HepG2 (cell line): ENCODE measurements around the gene ICAM5. TPM values are rescaled to one million over a fixed set of nuclear protein-coding genes. Genes with fewer than 3 reads are reported as not detected.

ENCODE experiments used
- ATF3 ChIP-seq: sonication (generic); formaldehyde crosslinking; IDR thresholded peaks from 2 replicates; pipeline ENCODE4 v1.4.0; 2020; ENCODE audit warnings: missing genetic modification reagents
- CENPT ChIP-seq: sonication (generic); formaldehyde crosslinking; IDR thresholded peaks from 2 replicates; pipeline ENCODE4 v1.8.0; 2022; ENCODE audit warnings: low read depth, mild to moderate bottlenecking, moderate library complexity, missing genetic modification reagents
- FOXK1 ChIP-seq: sonication (generic); formaldehyde crosslinking; IDR thresholded peaks from 2 replicates; pipeline ENCODE4 v1.4.0; 2020; ENCODE audit warnings: low read depth, missing genetic modification reagents, borderline replicate concordance
- NR0B2 ChIP-seq: sonication (generic); formaldehyde crosslinking; IDR thresholded peaks from 2 replicates; pipeline ENCODE4 v1.4.0; 2020; ENCODE audit warnings: mild to moderate bottlenecking, missing genetic modification reagents
- PAX8 ChIP-seq: sonication (generic); formaldehyde crosslinking; IDR thresholded peaks from 2 replicates; pipeline ENCODE4 v1.8.0; 2022; ENCODE audit warnings: mild to moderate bottlenecking, missing genetic modification reagents, borderline replicate concordance
- RARA ChIP-seq: IDR thresholded peaks from 2 replicates; pipeline ENCODE4 v1.6.1; 2016; ENCODE audit warnings: missing genetic modification reagents, missing compliant biosample characterization
- RBFOX2 ChIP-seq: fragments of 200-400 bp; formaldehyde crosslinking; IDR thresholded peaks from 2 replicates; pipeline ENCODE4 v1.6.1; 2017; ENCODE audit warnings: low read depth, mild to moderate bottlenecking, low read length
- RBM39 ChIP-seq: fragments of 200-400 bp; formaldehyde crosslinking; IDR thresholded peaks from one replicate; pipeline ENCODE4 v1.6.1; 2018; ENCODE audit warnings: antibody characterized with exemption, mild to moderate bottlenecking, low read depth, low read length; ENCODE audit not compliant: poor library complexity, severe bottlenecking
- SATB2 ChIP-seq: sonication (generic); formaldehyde crosslinking; IDR thresholded peaks from 2 replicates; pipeline ENCODE4 v1.5.0; 2020; ENCODE audit warnings: missing genetic modification reagents
- SIX1 ChIP-seq: sonication (generic); formaldehyde crosslinking; IDR thresholded peaks from 2 replicates; pipeline ENCODE4 v1.4.0; 2020; ENCODE audit warnings: missing genetic modification reagents, borderline replicate concordance
- SOX5 ChIP-seq: IDR thresholded peaks from 2 replicates; pipeline ENCODE4 v1.6.1; 2016; ENCODE audit warnings: borderline replicate concordance
- SP4 ChIP-seq: sonication (generic); formaldehyde crosslinking; IDR thresholded peaks from 2 replicates; pipeline ENCODE4 v1.8.1; 2023; ENCODE audit warnings: mild to moderate bottlenecking, missing genetic modification reagents
- TRIM22 ChIP-seq: fragments of 450-650 bp; IDR thresholded peaks from 2 replicates; pipeline ENCODE4 v1.6.1; 2017
- XBP1 ChIP-seq: sonication (generic); formaldehyde crosslinking; IDR thresholded peaks from 2 replicates; pipeline ENCODE4 v1.5.0; 2020; ENCODE audit warnings: missing genetic modification reagents
- ZBTB42 ChIP-seq: sonication (generic); formaldehyde crosslinking; IDR thresholded peaks from 2 replicates; pipeline ENCODE4 v1.5.0; 2020; ENCODE audit warnings: mild to moderate bottlenecking, missing genetic modification reagents
- ZFY ChIP-seq: sonication (generic); formaldehyde crosslinking; IDR thresholded peaks from 2 replicates; pipeline ENCODE4 v1.4.0; 2020; ENCODE audit warnings: missing genetic modification reagents
- ZMAT5 ChIP-seq: sonication (generic); formaldehyde crosslinking; IDR thresholded peaks from 2 replicates; pipeline ENCODE4 v1.5.0; 2020; ENCODE audit warnings: mild to moderate bottlenecking, low read depth, missing genetic modification reagents, borderline replicate concordance
- ZNF121 ChIP-seq: sonication (generic); formaldehyde crosslinking; IDR thresholded peaks from 2 replicates; pipeline ENCODE4 v1.5.0; 2020; ENCODE audit warnings: mild to moderate bottlenecking, missing genetic modification reagents
- ZNF224 ChIP-seq: sonication (generic); formaldehyde crosslinking; IDR thresholded peaks from 2 replicates; pipeline ENCODE4 v1.5.0; 2020; ENCODE audit warnings: mild to moderate bottlenecking, missing genetic modification reagents
- ZNF263 ChIP-seq: sonication (generic); formaldehyde crosslinking; IDR thresholded peaks from 2 replicates; pipeline ENCODE4 v1.4.0; 2020; ENCODE audit warnings: missing genetic modification reagents
- ZNF329 ChIP-seq: sonication (generic); formaldehyde crosslinking; IDR thresholded peaks from 2 replicates; pipeline ENCODE4 v1.9.0; 2021; ENCODE audit warnings: low read depth, mild to moderate bottlenecking, missing genetic modification reagents
- ZNF567 ChIP-seq: sonication (generic); formaldehyde crosslinking; IDR thresholded peaks from 2 replicates; pipeline ENCODE4 v1.8.1; 2023; ENCODE audit warnings: mild to moderate bottlenecking, missing genetic modification reagents, borderline replicate concordance
- ZNF619 ChIP-seq: sonication (generic); formaldehyde crosslinking; IDR thresholded peaks from 2 replicates; pipeline ENCODE4 v1.4.0; 2020; ENCODE audit warnings: mild to moderate bottlenecking, missing genetic modification reagents
- ZNF710 ChIP-seq: sonication (generic); formaldehyde crosslinking; IDR thresholded peaks from 2 replicates; pipeline ENCODE4 v1.5.0; 2020; ENCODE audit warnings: mild to moderate bottlenecking, missing genetic modification reagents, borderline replicate concordance
- polyA plus RNA-seq, 8 experiments: library from polyadenylated mRNA; depleted of rRNA in 3 of 8; stranded (reverse) in 7 of 8; unstranded in 1 of 8; fragments of >200 nt; fragmentation: Illumina TruSeq in 4 of 8; extraction: Trizol in 4 of 8; gene quantifications; 2 replicates each; pipeline versions ENCODE4 v1.2.1 to v1.2.3, GENCODE V29; 2011 to 2016; ENCODE audit warnings: low read depth in 4 of 8, missing spikeins in 1 of 8, mixed read lengths in 1 of 8; ENCODE audit not compliant: insufficient read depth in 1 of 8
- total RNA-seq, 5 experiments: library from RNA; depleted of rRNA; stranded (reverse); fragments of >200 nt; fragmentation: Illumina TruSeq; extraction: Trizol; gene quantifications; 2 replicates each; pipeline ENCODE4 v1.2.3, GENCODE V29; 2016; ENCODE audit warnings: low read depth in 1 of 5

ICAM5 gene
- total and polyA plus RNA-seq, 2 of the 13 experiments (the other 11 are each of a cell fraction or from before 2014, with no cell fraction given) = 0.46 to 1.6 TPM

- TF ChIP-seq NR0B2 = peak; percentile 49; the same call in 1 of the 2 replicates
- peak; percentile 58 for TF ChIP-seq FOXK1 (CRISPR knock-in tag)
- TF ChIP-seq ZNF121 = peak; percentile 74
- no peak for TF ChIP-seq ZNF710 (CRISPR knock-in tag)
- TF ChIP-seq ZMAT5 = no peak
- no peak for TF ChIP-seq RBM39
- peak; percentile 38; the same call in 1 of the 2 replicates for TF ChIP-seq ZNF567 (CRISPR knock-in tag)
- peak; percentile 66; the same call in 1 of the 2 replicates for TF ChIP-seq ZBTB42 (CRISPR knock-in tag)
- no peak for TF ChIP-seq ZNF329 (CRISPR knock-in tag)
- peak; percentile 67; the same call in 1 of the 2 replicates for TF ChIP-seq SIX1 (CRISPR knock-in tag)
- TF ChIP-seq ATF3 = peak; percentile 63; the same call in 1 of the 2 replicates
- TF ChIP-seq CENPT = peak; percentile 66; the same call in 1 of the 2 replicates
- peak; percentile 50 for TF ChIP-seq ZFY (CRISPR knock-in tag)
- TF ChIP-seq ZNF263 (CRISPR knock-in tag) = peak; percentile 62
- TF ChIP-seq SOX5 (CRISPR knock-in tag) = peak; percentile 72; the same call in 1 of the 2 replicates
- TF ChIP-seq TRIM22 = no peak
- TF ChIP-seq ZNF224 (CRISPR knock-in tag) = no peak
- 0 out of 2 replicates have a peak, but pooled peaks have one; percentile 38 for TF ChIP-seq SATB2 (CRISPR knock-in tag)
- TF ChIP-seq ZNF619 (CRISPR knock-in tag) = no peak
- TF ChIP-seq SP4 (CRISPR knock-in tag) = peak; percentile 93
- peak; percentile 87 for TF ChIP-seq RARA (CRISPR knock-in tag)
- no peak for TF ChIP-seq PAX8
- TF ChIP-seq RBFOX2 = peak; percentile 93
- no peak for TF ChIP-seq XBP1 (CRISPR knock-in tag)
These were observed 18.9 kb upstream of the ICAM5 start, which contains the start of gene ICAM1 (continued) for GRCh38 chr19:10270616-10271394.
